Thoracic aorta (tissue), 2 donors: ENCODE data around the gene CLEC2D. TPM values are rescaled to one million over a fixed set of nuclear protein-coding genes. Genes with fewer than 3 reads are reported as not detected.
"Not testable (repeated sequence)": the region's sequence is repeated elsewhere in the genome, so short reads cannot be mapped to it uniquely, and the experiment has no call there.

ENCODE experiments used
- ATAC-seq: fragments of 150-250 bp; one replicate; pipeline ENCODE4 v1.8.0; 2017; ENCODE audit warnings: low read depth; ENCODE audit not compliant: insufficient number of reproducible peaks, low FRiP score
- DNase-seq: peaks from one replicate; pipeline ENCODE4 v3.0.0-alpha.2; 2020; ENCODE audit warnings: low spot score
- H3K27ac ChIP-seq, 2 donors: fragments of 200-600 bp; sonication (generic); 1 replicate in 1 of 2; 2 replicates in 1 of 2; pipeline ENCODE4 v1.5.1; 2016; ENCODE audit warnings: mild to moderate bottlenecking in 2 of 2, moderate library complexity in 2 of 2
- H3K27me3 ChIP-seq: fragments of 200-600 bp; sonication (generic); replicated peaks from 2 replicates; pipeline ENCODE4 v1.6.0; 2016; ENCODE audit warnings: mild to moderate bottlenecking; ENCODE audit not compliant: insufficient read depth
- H3K36me3 ChIP-seq: fragments of 200-600 bp; sonication (generic); one replicate; pipeline ENCODE4 v1.5.1; 2016
- H3K4me1 ChIP-seq, 2 donors: fragments of 200-600 bp; sonication (generic); 1 replicate in 1 of 2; 2 replicates in 1 of 2; pipeline versions ENCODE4 v1.5.1 to v1.6.0; 2016; ENCODE audit warnings: low read depth in 2 of 2, mild to moderate bottlenecking in 1 of 2; ENCODE audit not compliant: control insufficient read depth in 1 of 2
- H3K4me3 ChIP-seq: fragments of 200-600 bp; sonication (generic); 2 replicates; pipeline ENCODE4 v1.5.1; 2016; ENCODE audit warnings: mild to moderate bottlenecking
- H3K9me3 ChIP-seq: fragments of 200-600 bp; sonication (generic); 2 replicates; pipeline ENCODE4 v1.5.1; 2016
- total RNA-seq, 2 donors: library from RNA; depleted of rRNA; stranded (reverse); fragments of >200 nt; gene quantifications; one replicate each; pipeline versions ENCODE4 v1.1.0 to v1.2.3, GENCODE V29; 2016
- TF ChIP-seq, protein P1 (sequence below): fragments of 200-600 bp; sonication (generic); IDR thresholded peaks from one replicate; pipeline ENCODE4 v1.5.1; 2019; ENCODE audit warnings: antibody characterized with exemption

Gene CLEC2D
- total RNA-seq, 2 donors from 2014 or later, result 19.2 to 30.8 TPM

DNA sequence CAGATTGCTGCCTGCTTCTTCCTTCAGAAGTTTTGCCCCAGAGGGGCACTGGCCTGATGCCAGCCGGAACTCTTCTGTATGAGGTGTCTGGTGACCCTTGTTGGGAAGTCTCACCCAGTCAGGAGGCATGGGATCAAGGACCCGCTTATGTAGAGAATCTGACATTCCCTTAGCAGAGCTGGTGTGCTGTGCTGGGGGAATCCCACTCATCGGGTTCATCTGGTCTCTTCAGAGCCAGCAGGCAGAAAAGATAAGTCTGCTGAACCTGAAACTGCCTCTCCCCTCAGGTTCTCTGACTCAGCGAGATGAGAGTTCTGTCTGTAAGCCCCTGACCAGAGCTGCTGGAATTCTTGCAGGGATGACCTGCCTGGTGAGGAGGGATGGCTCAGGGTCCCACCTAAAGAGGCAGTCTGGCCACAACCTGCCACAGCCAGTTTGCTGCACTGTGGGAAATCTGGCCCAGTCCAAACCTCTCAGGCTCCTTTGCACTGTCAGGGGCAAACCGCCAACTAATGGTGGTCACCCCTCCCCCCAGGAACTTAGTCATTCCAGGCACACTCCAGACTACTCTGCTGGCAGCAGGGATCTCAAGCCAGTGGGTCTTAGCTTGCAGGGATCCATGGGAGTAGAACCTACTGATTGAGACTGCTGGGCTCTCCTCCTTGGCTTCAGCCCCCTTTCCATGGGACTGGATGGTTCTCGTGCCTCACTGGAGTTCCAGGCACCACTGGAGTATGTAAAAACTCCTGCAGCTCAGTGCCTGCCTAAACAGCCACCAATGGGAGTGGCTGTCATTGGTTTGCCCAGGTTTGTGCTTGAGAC lies 4.1 kb downstream of the CLEC2D start:
- ATAC-seq (no peak), DNase-seq (no peak)
- Histone ChIP-seq H3K4me1 (peaks cover 6% of the 10 kb centered on the region in 2 donors), H3K36me3 (no peaks in the 10 kb centered on the region), H3K4me3 (no peak overlapping the region), H3K9me3 (no peaks in the 10 kb centered on the region), H3K27ac (no peak overlapping the region), H3K27me3 (no peaks in the 10 kb centered on the region)
- TF ChIP-seq, protein P1, sequence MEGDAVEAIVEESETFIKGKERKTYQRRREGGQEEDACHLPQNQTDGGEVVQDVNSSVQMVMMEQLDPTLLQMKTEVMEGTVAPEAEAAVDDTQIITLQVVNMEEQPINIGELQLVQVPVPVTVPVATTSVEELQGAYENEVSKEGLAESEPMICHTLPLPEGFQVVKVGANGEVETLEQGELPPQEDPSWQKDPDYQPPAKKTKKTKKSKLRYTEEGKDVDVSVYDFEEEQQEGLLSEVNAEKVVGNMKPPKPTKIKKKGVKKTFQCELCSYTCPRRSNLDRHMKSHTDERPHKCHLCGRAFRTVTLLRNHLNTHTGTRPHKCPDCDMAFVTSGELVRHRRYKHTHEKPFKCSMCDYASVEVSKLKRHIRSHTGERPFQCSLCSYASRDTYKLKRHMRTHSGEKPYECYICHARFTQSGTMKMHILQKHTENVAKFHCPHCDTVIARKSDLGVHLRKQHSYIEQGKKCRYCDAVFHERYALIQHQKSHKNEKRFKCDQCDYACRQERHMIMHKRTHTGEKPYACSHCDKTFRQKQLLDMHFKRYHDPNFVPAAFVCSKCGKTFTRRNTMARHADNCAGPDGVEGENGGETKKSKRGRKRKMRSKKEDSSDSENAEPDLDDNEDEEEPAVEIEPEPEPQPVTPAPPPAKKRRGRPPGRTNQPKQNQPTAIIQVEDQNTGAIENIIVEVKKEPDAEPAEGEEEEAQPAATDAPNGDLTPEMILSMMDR, result no peak

DNA sequence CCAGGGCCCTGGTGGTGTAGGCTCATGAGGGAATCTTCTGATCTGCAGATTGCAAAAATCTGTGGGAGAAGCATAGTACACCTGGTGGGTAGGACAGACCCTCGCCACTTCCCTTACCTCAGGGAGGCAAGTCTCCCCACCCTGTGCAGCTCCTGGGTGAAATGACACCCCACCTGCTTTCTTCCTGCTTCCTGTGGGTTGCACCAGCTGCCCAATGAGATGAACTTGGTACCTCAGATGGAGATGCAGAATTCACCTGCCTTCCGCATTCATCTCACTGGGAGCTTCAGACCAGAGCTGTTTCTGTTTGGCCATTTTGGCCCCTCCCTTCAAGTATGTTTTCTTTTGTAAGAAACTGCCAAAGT lies 4.7 kb downstream of the CLEC2D start:
- ATAC-seq, result no peak
- H3K36me3 ChIP-seq, result no peaks in the 10 kb centered on the region
- no peaks in the 10 kb centered on the region for H3K9me3 ChIP-seq
- no peak overlapping the region for H3K27ac ChIP-seq
- peaks cover 6% of the 10 kb centered on the region in 2 donors for H3K4me1 ChIP-seq
- H3K4me3 ChIP-seq, result no peak overlapping the region
- TF ChIP-seq, protein P1, result no peak
- DNase-seq, result no peak
- no peaks in the 10 kb centered on the region for H3K27me3 ChIP-seq

DNA sequence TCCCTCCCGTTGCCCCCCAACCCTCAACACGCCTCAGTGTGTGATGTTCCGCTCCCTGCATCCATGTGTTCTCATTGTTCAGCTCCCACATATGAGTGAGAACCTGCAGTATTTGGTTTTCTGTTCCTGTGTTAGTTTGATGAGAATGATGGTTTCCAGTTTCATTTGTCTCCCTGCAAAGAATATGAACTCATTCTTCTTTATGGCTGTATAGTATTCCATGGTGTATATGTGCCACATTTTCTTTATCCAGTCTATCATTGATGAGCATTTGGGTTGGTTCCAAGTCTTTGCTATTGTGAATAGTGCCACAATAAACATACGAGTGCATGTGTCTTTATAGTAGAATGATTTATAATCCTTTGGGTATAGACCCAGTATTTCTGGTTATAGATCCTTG lies 13.0 kb downstream of the CLEC2D start:
- H3K4me1 ChIP-seq, H3K27ac ChIP-seq, ATAC-seq, DNase-seq, H3K9me3 ChIP-seq, H3K36me3 ChIP-seq, H3K4me3 ChIP-seq, H3K27me3 ChIP-seq: not testable (repeated sequence)

DNA sequence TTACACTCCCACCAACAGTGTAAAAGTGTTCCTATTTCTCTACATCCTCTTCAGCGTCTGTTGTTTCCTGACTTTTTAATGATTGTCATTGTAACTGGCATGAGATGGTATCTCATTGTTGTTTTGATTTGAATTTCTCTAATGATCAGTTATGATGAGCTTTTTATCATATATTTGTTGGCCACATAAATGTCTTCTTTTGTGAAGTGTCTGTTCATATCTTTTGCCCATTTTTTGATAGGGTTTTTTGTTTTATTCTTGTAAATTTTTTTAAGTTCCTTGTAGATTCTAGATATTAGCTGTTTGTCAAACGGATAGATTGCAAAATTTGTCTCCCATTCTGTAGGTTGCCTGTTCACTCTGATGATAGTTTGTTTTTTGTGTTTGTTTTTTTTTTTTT lies 13.4 kb downstream of the CLEC2D start:
- H3K4me3 ChIP-seq, H3K36me3 ChIP-seq, DNase-seq, H3K9me3 ChIP-seq, H3K4me1 ChIP-seq, H3K27me3 ChIP-seq, ATAC-seq, H3K27ac ChIP-seq: not testable (repeated sequence)

DNA sequence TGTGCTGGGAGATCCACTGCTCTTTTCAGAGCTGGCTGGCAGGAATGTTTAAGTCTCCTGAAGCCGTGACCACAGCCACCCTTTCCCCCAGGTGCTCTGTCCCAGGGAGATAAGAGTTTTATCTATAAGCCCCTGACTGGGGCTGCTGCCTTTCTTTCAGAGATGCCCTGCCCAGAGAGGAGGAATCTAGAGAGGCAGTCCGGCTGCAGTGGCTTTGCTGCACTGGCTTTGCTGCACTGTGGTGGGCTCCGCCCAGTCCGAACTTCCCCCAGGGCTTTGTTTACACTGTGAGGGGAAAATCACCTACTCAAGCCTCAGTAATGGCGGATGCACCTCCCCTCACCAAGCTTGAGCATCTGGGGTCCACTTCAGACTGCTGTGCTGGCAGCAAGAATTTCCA lies 15.9 kb downstream of the CLEC2D start:
- ATAC-seq, H3K27me3 ChIP-seq, H3K9me3 ChIP-seq, H3K4me3 ChIP-seq, DNase-seq, H3K4me1 ChIP-seq, H3K27ac ChIP-seq: not testable (repeated sequence)
- peaks cover 12% of the 10 kb centered on the region for H3K36me3 ChIP-seq

DNA sequence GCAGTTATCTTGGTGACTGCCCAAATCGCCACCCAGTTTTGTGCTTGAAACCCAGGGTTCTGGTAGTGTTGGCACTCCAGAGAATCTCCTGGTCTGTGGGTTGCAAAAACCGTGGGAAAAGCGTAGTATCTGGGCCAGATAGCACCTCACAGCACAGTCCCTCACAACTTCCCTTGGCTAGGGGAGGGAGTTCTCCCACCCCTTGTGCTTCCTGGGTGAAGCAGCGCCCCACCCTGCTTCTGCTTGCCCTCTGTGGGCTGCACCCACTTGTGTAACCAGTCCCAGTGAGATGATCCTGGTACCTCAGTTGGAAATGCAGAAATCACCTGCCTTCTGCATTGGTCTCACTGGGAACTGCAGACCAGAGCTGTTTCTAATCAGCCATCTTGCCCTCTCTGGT lies 16.4 kb downstream of the CLEC2D start:
- TF ChIP-seq, protein P1, result no peak
- Histone ChIP-seq H3K27me3 (no peaks in the 10 kb centered on the region), H3K27ac (no peak overlapping the region), H3K36me3 (peaks cover 12% of the 10 kb centered on the region), H3K9me3 (peaks cover 5% of the 10 kb centered on the region), H3K4me3 (no peak overlapping the region), H3K4me1 (no peaks in the 10 kb centered on the region)
- no peak for ATAC-seq
- no peak for DNase-seq

DNA sequence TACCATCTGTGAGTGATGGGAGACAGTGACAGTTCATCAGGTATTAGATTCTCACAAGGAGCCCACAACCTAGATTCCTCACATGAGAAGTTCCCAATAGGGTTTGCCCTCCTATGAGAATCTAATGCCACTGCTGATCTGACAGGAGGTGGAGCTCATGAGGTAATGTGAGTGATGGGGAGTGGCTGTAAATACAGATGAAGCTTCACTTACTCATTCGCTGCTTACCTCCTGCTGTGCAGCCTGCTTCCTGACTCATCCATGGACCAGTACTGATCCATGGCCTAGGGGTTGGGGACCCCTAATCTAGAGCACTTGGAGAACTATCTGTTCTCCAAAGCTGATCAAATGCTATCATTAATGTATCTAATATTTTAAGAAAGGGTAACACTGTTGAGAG lies 17.7 kb downstream of the CLEC2D start:
- Histone ChIP-seq H3K4me1 (no peaks in the 10 kb centered on the region), H3K27me3 (no peaks in the 10 kb centered on the region), H3K4me3 (no peak overlapping the region), H3K36me3 (peaks cover 15% of the 10 kb centered on the region), H3K27ac (no peak overlapping the region), H3K9me3 (peaks cover 5% of the 10 kb centered on the region)
- no peak for DNase-seq
- TF ChIP-seq, protein P1, result no peak
- no peak for ATAC-seq
